NOMO-1 (cell line): ENCODE measurements around the gene DEXI.
"Not testable (repeated sequence)": the region's sequence is repeated elsewhere in the genome, so short reads cannot be mapped to it uniquely, and the experiment has no call there.

Experiments used
- DNase-seq, 2 experiments: peaks; one replicate each; lab custom pipeline; 2025; ENCODE audit not compliant: unreplicated experiment in 2 of 2; lab: John Stamatoyannopoulos, UW

The DEXI gene

DNA sequence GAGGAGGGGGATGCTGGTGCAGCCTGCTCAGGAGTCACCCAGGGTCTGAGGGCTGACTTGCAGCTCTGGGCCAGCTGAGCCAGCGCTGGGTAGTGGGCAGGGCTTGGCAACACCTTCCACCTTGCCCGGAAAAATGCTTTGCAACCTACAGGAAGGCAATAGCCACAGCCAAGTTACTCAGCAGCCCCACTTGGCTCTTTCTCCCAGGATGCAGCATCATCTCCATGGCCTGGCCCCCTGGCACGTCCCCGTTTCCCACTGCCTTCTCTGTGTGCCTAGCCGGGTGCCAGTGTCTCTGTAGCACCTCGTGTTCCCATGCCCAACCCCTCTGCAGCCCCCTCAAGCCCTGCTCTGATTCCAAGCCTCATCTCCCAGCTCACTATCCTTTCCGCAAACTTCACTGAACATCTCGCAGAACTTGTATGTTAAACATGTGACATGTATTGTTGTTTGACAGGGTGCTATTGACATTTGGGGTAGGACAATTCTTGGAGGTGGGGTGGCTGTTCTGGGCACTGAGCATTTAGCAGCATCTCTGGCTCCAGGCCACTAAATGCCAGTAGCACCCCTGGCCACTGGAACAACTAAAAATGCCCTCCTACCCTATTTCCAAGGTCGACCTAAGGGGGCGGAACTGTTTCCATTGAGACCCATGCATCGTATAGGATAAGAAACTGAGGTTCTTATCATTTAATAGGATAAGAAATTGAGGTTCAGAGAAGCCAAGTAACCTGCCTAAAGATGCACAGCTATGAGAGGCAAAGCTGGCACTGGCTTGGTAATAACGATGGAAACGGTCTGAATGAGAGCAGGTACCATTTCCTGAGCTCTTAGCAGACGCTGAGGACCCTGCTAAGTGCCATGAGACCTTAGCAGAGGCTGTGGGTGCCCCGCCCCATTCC, 12.2 kb downstream of the DEXI start:
- no peak for DNase-seq

GRCh38 chr16:10929097-10929496, 13.2 kb downstream of the DEXI start:
- DNase-seq = not testable (repeated sequence)

- no peak for DNase-seq
Observed at GRCh38 chr16:10927497-10928112, 14.7 kb downstream of the DEXI start.

DNA sequence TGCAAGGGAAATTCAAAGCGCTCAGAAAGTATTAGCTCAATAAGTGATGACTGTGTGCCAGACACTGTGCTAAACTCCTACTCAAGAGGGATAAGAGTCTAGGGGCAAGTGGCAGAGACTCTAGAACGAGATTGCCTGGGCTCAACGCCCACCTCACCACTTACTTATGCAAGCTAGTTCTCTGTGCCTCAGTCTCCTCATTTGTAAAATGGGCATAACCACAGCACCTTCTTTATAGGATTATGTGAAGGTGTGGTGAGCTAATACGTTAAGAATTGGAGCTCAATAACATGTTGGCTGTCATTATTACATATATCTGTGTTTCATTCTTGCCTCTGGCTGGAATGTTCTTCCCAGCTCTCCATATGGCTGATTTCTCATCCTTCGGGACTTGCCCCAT, 15.4 kb downstream of the DEXI start:
- DNase-seq = no peak

- DNase-seq = no peak
Observed at GRCh38 chr16:10926094-10926493, 16.2 kb downstream of the DEXI start.

- not testable (repeated sequence) for DNase-seq
Observed at GRCh38 chr16:10925285-10925684, 17.0 kb downstream of the DEXI start.

DNA sequence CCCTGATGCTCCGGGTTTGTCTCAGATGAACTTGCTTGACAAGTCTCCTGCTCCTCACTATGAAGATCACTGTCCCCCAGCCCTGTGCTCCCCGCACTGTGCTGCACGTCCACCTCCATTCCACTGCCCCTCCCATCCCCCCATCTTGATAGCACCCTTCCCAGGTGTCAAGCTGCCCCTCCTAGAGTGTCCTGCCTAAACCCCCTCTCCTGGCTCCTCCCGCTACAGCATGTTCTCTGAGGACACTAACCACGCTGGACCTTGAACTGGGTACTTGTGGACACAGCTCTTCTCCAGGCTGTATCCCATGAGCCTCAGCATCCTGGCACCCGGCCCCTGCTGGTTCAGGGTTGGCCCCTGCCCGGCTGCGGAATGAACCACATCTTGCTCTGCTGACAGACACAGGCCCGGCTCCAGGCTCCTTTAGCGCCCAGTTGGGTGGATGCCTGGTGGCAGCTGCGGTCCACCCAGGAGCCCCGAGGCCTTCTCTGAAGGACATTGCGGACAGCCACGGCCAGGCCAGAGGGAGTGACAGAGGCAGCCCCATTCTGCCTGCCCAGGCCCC, 18.5 kb downstream of the DEXI start:
- DNase-seq = no peak

GRCh38 chr16:10923146-10923649, 19.1 kb downstream of the DEXI start:
- no peak for DNase-seq

GRCh38 chr16:10922328-10923145, 19.7 kb downstream of the DEXI start:
- DNase-seq = no peak

GRCh38 chr16:10921536-10922327, 20.5 kb downstream of the DEXI start:
- DNase-seq = no peak

- no peak for DNase-seq
Observed at GRCh38 chr16:10920726-10921427, 21.4 kb downstream of the DEXI start.

GRCh38 chr16:10919003-10919351, 23.3 kb downstream of the DEXI start:
- no peak for DNase-seq

DNA sequence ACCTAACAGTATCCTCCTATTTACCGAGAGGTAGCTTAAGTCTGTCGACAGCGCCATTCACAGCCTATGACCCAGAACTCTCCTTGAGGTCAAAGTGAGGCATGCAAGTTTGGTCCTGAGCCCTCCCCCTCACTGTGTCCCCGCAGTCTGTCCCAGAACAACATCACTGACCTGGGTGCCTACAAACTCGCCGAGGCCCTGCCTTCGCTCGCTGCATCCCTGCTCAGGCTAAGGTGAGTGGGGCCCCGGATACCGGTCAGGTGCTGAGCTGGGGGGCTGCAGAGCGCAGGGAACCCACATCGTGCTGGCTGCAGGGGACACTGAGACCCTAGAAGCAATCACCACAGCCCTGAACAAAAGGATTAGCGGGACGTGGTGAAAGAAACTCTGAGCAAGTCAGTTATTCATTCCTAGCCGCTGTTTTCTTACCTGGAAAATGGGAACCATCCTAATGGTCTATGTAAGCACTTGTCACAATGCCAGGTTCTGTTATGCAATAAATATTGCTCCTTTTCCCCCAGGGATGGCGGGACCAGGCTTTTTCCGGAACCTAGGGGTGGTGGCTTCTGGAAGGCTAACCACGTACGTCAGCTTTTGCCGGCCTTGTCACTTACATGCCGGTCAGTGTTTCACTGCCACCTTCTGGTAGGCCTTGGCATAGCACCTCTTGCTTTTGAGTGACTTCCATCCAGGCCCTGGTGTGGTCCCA, 23.8 kb downstream of the DEXI start:
- peak; percentile 61 to 71 for DNase-seq

DNA sequence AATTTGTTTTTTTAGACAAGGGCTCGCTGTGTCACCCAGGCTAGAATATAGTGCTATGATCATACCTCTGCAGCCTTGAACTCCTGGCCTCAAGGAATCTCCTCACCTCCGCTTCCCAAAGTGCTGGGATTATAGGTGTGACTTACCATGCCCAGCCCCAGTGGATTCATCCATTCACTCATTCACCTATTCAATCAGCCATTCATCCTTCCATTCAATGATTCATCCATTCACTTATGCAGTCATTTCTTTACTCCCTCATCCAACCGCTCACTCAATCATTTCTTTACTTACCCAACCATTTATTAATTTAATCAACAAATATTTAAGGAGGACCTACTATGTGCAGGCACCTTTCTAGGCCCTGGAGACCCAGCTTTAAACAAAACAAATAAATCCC, 25.7 kb downstream of the DEXI start:
- DNase-seq = no peak

DNA sequence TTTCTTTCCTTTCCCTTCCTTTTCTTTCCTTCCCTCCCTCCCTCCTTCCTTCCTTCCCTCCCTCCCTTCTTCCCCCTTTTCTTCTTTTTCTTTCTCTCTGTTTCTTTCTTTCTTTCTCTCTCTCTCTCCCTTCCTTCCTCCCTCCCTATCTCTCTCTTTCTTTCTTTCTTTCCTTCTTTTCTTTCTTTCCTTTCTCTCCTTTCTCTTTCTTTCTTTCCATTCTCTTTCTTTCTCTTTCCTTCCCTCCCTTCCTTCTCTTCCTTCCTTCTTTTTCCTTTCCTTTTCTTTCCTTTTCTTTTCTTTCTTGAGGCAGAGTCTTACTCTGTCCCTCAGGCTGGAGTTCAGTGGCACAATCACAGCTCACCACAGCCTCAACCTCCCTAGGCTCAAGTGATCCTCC, 31.0 kb downstream of the DEXI start:
- no peak for DNase-seq

DNA sequence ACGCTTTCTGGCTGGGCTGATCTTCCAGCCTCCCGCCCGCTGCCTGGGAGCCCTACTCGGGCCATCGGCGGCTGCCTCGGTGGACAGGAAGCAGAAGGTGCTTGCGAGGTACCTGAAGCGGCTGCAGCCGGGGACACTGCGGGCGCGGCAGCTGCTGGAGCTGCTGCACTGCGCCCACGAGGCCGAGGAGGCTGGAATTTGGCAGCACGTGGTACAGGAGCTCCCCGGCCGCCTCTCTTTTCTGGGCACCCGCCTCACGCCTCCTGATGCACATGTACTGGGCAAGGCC, 34.6 kb downstream of the DEXI start:
- no peak for DNase-seq

GRCh38 chr16:10906914-10907756, 35.1 kb downstream of the DEXI start:
- DNase-seq = no peak

GRCh38 chr16:10906482-10906881, 35.8 kb downstream of the DEXI start:
- DNase-seq = no peak
